HEK293 (cell line): ENCODE data around the gene TMEM255B.

Experiments used
- ZNF18 ChIP-seq: fragments of 450-650 bp; formaldehyde crosslinking; IDR thresholded peaks from 2 replicates; pipeline ENCODE4 v1.5.1; 2016; ENCODE audit warnings: missing biosample characterization, missing genetic modification characterization
- TF ChIP-seq, protein P1 (sequence below): fragments of 450-650 bp; formaldehyde crosslinking; IDR thresholded peaks from 2 replicates; pipeline ENCODE4 v1.5.1; 2016; ENCODE audit warnings: missing biosample characterization, missing genetic modification characterization
- TF ChIP-seq, protein P2 (sequence below): fragments of 450-650 bp; formaldehyde crosslinking; IDR thresholded peaks from 2 replicates; pipeline ENCODE4 v1.5.1; 2016; ENCODE audit warnings: missing biosample characterization, missing genetic modification characterization

DNA sequence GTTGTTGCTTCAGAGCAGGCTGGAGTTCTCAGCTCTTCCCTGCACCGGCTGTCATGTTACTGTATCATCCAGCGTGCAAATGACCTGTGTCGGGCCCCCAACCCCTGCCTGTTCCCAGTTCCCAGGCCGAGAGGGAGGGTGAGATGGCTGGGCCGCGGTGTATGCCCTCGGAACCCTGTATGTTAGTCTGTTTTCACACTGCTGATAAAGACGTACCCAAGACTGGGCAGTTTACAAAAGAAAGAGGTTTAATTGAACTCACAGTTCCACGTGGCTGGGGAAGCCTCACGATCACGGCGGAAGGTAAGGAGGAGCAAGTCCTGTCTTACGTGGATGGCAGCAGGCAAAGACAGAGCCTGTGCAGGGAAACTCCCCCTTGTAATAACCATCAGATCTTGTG lies 10.9 kb downstream of the TMEM255B start:
- no peak for TF ChIP-seq ZNF18 (tag by site-specific recombination)
- TF ChIP-seq, protein P1, sequence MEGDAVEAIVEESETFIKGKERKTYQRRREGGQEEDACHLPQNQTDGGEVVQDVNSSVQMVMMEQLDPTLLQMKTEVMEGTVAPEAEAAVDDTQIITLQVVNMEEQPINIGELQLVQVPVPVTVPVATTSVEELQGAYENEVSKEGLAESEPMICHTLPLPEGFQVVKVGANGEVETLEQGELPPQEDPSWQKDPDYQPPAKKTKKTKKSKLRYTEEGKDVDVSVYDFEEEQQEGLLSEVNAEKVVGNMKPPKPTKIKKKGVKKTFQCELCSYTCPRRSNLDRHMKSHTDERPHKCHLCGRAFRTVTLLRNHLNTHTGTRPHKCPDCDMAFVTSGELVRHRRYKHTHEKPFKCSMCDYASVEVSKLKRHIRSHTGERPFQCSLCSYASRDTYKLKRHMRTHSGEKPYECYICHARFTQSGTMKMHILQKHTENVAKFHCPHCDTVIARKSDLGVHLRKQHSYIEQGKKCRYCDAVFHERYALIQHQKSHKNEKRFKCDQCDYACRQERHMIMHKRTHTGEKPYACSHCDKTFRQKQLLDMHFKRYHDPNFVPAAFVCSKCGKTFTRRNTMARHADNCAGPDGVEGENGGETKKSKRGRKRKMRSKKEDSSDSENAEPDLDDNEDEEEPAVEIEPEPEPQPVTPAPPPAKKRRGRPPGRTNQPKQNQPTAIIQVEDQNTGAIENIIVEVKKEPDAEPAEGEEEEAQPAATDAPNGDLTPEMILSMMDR: no peak
- TF ChIP-seq, protein P2, sequence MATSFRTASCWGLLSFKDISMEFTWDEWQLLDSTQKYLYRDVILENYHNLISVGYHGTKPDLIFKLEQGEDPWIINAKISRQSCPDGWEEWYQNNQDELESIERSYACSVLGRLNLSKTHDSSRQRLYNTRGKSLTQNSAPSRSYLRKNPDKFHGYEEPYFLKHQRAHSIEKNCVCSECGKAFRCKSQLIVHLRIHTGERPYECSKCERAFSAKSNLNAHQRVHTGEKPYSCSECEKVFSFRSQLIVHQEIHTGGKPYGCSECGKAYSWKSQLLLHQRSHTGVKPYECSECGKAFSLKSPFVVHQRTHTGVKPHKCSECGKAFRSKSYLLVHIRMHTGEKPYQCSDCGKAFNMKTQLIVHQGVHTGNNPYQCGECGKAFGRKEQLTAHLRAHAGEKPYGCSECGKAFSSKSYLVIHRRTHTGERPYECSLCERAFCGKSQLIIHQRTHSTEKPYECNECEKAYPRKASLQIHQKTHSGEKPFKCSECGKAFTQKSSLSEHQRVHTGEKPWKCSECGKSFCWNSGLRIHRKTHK (tag by site-specific recombination): no peak
